Jurkat, Clone E6-1 (cell line): ENCODE measurements around the gene MRTFB.
"Not testable (repeated sequence)": the region's sequence is repeated elsewhere in the genome, so short reads cannot be mapped to it uniquely, and the experiment has no call there.

Source experiments
- DNase-seq: peaks from one replicate; pipeline ENCODE4 v3.0.0-alpha.2; 2011; ENCODE audit warnings: low read depth, low spot score
- H3K4me3 ChIP-seq: 2 replicates; pipeline ENCODE4 v1.5.1; 2011; ENCODE audit warnings: mild to moderate bottlenecking, low read length, control low read depth, moderate library complexity

MRTFB gene

GRCh38 chr16:14172200-14172809 is 101.2 kb downstream of the MRTFB start:
- DNase-seq = no peak
- H3K4me3 ChIP-seq = no peak overlapping the region

- DNase-seq = no peak
- no peak overlapping the region for H3K4me3 ChIP-seq
Observed at GRCh38 chr16:14175086-14175485, 104.0 kb downstream of the MRTFB start.

GRCh38 chr16:14177704-14178103 is 106.6 kb downstream of the MRTFB start:
- DNase-seq = no peak
- H3K4me3 ChIP-seq = no peak overlapping the region

DNA sequence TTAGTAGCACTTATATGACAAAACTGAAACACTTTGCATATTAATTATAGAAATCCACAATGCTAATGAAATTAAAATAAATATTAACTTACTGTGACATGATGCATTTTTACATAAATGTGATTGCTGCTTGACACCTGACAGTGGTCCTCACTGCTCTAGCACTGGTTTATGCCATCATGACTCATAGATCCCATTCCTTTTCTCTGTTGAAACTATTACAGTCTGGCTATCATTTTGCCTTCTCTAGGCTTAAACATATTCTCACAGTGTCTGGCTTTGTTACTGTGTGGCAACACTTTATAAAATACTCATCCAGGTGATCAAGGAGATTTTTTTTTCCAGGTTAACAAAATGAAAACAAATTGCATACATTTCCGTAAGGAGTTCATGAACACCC is 108.0 kb downstream of the MRTFB start:
- H3K4me3 ChIP-seq = no peak overlapping the region
- DNase-seq = no peak

- no peak overlapping the region for H3K4me3 ChIP-seq
- no peak for DNase-seq
Observed at GRCh38 chr16:14180481-14180944, 109.4 kb downstream of the MRTFB start.

GRCh38 chr16:14181371-14182050 is 110.4 kb downstream of the MRTFB start:
- DNase-seq = no peak

GRCh38 chr16:14182999-14183398 is 111.9 kb downstream of the MRTFB start:
- H3K4me3 ChIP-seq = no peak overlapping the region
- no peak for DNase-seq

More at GRCh38 chr16:14181371-14182050, 110.4 kb downstream of the MRTFB start:
- H3K4me3 ChIP-seq = no peak overlapping the region

GRCh38 chr16:14183962-14184361 is 112.8 kb downstream of the MRTFB start:
- DNase-seq, H3K4me3 ChIP-seq: not testable (repeated sequence)

GRCh38 chr16:14186007-14186794 is 115.1 kb downstream of the MRTFB start:
- no peak overlapping the region for H3K4me3 ChIP-seq

GRCh38 chr16:14186795-14187221 is 115.7 kb downstream of the MRTFB start:
- no peak overlapping the region for H3K4me3 ChIP-seq
- no peak for DNase-seq

More at GRCh38 chr16:14186007-14186794, 115.1 kb downstream of the MRTFB start:
- DNase-seq = peak; percentile 55

DNA sequence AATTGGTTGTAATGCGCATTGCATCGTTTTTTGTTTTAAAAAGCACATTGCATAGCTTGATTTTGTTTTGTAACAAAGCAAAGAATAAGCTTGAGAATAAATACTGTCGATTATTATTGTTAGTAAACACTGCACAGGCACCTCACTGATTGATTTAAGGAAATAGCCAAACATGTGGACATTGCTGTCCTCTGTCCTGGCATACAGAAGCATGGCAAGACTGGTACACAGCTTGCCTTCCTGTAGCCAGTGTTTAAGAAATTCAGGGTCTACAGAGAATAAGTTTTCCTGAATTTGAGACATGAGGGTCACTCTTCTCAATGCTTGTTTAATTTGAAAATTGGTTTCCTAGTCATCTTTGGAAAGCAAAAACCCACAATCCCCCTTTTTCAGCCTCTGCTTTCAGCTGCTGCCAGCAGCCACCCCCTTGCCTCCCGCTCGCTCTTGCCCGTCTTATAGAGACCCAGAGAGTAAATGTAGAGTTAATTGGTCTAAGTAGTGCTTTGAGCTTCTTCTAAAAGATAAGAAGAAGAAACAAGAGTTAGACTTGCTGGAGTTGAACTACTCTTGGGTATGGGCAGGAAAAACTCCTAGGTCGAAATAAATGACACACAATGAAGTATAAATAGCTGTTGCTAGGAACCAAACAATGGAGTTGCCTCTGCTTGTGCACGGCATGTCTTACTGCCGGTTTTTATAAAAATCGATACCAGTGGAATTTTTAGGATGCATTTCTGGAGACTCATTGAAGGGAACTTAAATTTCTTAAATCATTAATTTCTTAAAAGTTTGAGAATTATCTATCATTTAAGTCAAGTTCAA is 116.6 kb downstream of the MRTFB start:
- no peak overlapping the region for H3K4me3 ChIP-seq
- DNase-seq = no peak

DNA sequence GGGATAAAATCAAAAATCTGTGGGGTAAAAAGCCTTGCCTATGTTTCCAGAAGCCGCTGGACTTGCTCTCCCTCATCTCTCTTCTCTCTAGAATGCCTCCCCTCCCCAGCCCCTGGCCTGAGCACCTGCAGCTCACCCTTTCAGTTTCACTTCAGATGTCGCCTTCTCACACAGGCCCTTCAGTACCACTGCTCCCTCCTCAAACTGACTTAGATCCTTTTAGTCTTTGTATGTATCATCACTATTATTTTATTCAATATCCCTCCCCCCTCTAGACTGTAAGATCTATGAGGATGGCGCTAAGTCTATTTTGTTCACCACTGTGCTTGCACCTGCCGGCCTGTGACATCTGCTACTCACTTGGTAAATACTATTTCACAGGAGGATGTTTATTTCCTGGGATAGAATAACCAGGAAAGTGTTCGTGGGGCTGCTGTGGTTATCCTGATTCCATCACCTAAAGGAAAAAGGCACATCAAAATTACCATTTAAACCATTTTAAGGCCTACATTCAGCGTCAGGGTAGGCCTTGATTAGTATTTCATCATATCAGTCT is 122.3 kb downstream of the MRTFB start:
- H3K4me3 ChIP-seq = no peak overlapping the region
- peak; percentile 24 for DNase-seq

GRCh38 chr16:14194721-14195120 is 123.6 kb downstream of the MRTFB start:
- no peak overlapping the region for H3K4me3 ChIP-seq
- no peak for DNase-seq

DNA sequence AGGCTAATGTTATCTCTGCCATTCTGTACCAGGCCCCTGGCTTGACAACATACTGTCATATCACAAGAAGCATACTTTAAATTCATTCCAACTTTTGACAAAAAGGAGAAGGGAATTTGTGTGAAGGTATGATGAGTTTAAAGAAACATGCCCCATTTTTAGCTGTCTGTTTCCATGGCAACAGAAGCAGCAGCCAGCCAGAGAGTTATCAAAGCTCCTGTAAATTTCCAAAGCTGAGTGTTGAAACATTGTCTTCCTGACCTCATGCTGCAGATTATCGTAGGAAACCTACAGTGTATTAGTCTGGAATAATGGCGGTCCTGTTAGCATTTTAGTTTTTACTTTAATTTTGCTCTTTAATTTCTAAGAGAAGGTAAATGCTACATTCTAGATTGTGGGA is 124.9 kb downstream of the MRTFB start:
- no peak for DNase-seq
- no peak overlapping the region for H3K4me3 ChIP-seq

DNA sequence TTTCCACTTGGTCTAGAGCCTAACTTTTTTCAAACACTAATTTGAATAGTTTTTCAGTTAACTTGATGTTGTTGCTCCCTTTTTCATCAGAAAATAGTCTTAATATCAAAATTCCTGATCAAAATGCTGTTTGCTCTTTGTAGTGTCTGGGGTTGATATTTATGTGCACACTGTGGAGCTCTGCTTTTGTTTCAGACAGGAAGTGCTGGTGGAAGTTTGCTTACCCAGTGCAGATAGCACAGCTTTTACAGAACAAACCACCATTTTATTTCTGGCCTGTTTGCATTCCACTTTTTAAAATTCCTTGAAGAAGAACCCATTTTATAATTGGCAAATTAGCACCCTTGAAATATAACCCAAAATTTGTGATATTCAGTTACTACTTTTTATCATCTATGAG is 125.4 kb downstream of the MRTFB start:
- peak; percentile 37 for DNase-seq

GRCh38 chr16:14198012-14198411 is 126.9 kb downstream of the MRTFB start:
- no peak for DNase-seq
- no peak overlapping the region for H3K4me3 ChIP-seq

More for the DNA sequence above, 125.4 kb downstream of the MRTFB start:
- H3K4me3 ChIP-seq = no peak overlapping the region

- no peak overlapping the region for H3K4me3 ChIP-seq
- DNase-seq = no peak
Observed at GRCh38 chr16:14198572-14198971, 127.5 kb downstream of the MRTFB start.

DNA sequence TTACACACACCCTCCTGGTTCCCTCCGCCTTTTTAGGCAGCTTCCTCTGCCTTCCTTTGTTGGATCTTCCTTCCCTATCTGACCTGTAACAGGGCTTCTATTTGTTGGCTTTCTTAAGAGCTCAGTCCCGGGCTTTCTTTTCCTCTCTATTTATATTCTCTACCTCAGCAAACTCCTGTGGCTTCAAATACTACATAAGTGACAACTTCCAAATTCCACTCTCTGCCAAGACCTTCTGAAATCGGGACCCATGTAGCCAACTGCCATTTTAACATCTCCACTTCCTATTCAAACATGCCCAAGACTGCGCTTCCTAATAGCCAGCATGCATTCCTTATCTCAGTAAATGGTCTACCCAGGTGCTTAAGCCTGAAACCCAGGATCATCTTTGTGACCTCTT is 128.1 kb downstream of the MRTFB start:
- no peak for DNase-seq
- no peak overlapping the region for H3K4me3 ChIP-seq

- no peak overlapping the region for H3K4me3 ChIP-seq
- no peak for DNase-seq
Observed at GRCh38 chr16:14199624-14200023, 128.5 kb downstream of the MRTFB start.
